ENCODE measurements around the gene STK17B.

DNA sequence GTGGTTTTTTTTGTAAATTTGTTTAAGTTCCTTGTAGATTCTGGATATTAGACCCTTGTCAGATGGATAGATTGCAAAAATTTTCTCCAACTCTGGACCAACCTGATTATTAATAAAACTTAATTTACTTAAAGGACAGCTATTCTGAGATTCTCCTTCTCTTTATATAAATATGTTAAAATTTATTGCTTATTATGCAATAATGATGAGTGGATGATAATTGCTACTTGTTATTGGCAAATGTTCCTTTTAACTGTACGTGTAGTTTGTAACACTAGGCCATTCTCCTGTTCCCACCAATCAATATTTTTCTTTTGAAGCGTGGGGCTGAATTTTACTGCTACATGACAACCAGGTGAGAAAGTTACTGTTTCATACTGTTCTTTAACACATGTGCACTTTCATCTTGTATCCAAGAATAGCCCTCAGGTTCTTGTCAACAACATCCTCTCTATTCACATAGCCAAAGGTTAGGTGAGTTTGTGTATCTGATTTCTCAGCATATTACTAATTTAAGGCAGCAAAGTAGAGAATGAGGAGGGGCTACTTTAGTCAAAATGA is 16.6 kb upstream of the STK17B start:
- TF ChIP-seq, protein P1, sequence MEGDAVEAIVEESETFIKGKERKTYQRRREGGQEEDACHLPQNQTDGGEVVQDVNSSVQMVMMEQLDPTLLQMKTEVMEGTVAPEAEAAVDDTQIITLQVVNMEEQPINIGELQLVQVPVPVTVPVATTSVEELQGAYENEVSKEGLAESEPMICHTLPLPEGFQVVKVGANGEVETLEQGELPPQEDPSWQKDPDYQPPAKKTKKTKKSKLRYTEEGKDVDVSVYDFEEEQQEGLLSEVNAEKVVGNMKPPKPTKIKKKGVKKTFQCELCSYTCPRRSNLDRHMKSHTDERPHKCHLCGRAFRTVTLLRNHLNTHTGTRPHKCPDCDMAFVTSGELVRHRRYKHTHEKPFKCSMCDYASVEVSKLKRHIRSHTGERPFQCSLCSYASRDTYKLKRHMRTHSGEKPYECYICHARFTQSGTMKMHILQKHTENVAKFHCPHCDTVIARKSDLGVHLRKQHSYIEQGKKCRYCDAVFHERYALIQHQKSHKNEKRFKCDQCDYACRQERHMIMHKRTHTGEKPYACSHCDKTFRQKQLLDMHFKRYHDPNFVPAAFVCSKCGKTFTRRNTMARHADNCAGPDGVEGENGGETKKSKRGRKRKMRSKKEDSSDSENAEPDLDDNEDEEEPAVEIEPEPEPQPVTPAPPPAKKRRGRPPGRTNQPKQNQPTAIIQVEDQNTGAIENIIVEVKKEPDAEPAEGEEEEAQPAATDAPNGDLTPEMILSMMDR (conservative IDR thresholded peaks at IDR 0.05), result no peak
- no peak for TF ChIP-seq EZH2 (IDR thresholded peaks at IDR 0.05; ENCODE audit: low read depth)

Data from PC-9 (cell line).